Common myeloid progenitor, CD34-positive (primary cell): ENCODE measurements around the gene GRIP1.

Experiments used
- CTCF ChIA-PET: fragments of 350-600 bp; sonication (Branson Sonifier 250); formaldehyde crosslinking; loops from one replicate; lab custom pipeline; 2021; ENCODE audit warnings: antibody characterized with exemption; lab: Charles Lee
- POLR2A ChIA-PET: fragments of 350-600 bp; sonication (Branson Sonifier 250); formaldehyde crosslinking; loops from one replicate; lab custom pipeline; 2021; ENCODE audit warnings: antibody characterized with exemption; lab: Charles Lee
- DNase-seq, 3 donors: peaks; one replicate each; pipeline versions ENCODE4 v3.0.0 to v3.0.0-alpha.2; 2013
- H3K27ac ChIP-seq, 2 experiments: 1 replicate in 1 of 2; 2 replicates in 1 of 2; pipeline ENCODE4 v1.7.0; 2013; ENCODE audit warnings: inconsistent platforms in 2 of 2, low read length in 2 of 2, mild to moderate bottlenecking in 2 of 2, low read depth in 1 of 2, moderate library complexity in 1 of 2; ENCODE audit not compliant: severe bottlenecking in 2 of 2, insufficient read depth in 1 of 2, poor library complexity in 1 of 2
- H3K27me3 ChIP-seq, 5 experiments: replicated peaks in 2 of 5; 1 replicate in 3 of 5; 2 replicates in 2 of 5; pipeline versions ENCODE4 v1.6.1 to v1.7.0; 2013; ENCODE audit warnings: low read length in 4 of 5, mild to moderate bottlenecking in 2 of 5, moderate library complexity in 2 of 5, inconsistent platforms in 1 of 5; ENCODE audit not compliant: insufficient read depth in 5 of 5, control insufficient read depth in 4 of 5
- H3K36me3 ChIP-seq, 4 experiments: 1 replicate in 2 of 4; 2 replicates in 2 of 4; pipeline versions ENCODE4 v1.6.1 to v1.7.0; 2013; ENCODE audit warnings: low read length in 3 of 4, control low read depth in 1 of 4, mild to moderate bottlenecking in 1 of 4; ENCODE audit not compliant: control insufficient read depth in 4 of 4, insufficient read depth in 4 of 4
- H3K4me1 ChIP-seq, 4 experiments: 1 replicate in 3 of 4; 2 replicates in 1 of 4; pipeline versions ENCODE4 v1.6.1 to v1.7.1; 2013; ENCODE audit warnings: low read length in 3 of 4, mild to moderate bottlenecking in 3 of 4, control low read depth in 1 of 4, inconsistent platforms in 1 of 4, moderate library complexity in 1 of 4; ENCODE audit not compliant: control insufficient read depth in 4 of 4, insufficient read depth in 4 of 4; ENCODE audit errors: control extremely low read depth in 1 of 4
- H3K4me3 ChIP-seq, 7 experiments: 1 replicate in 4 of 7; 2 replicates in 3 of 7; pipeline versions ENCODE4 v1.5.1 to v1.7.0; 2013; ENCODE audit warnings: mild to moderate bottlenecking in 7 of 7, low read length in 6 of 7, moderate library complexity in 6 of 7, inconsistent platforms in 2 of 7, low read depth in 2 of 7, control low read depth in 1 of 7; ENCODE audit not compliant: insufficient read depth in 4 of 7, control insufficient read depth in 1 of 7; ENCODE audit errors: extremely low read depth in 1 of 7
- H3K9me3 ChIP-seq, 5 experiments: 1 replicate in 4 of 5; 2 replicates in 1 of 5; pipeline versions ENCODE4 v1.6.1 to v1.7.1; 2013; ENCODE audit warnings: low read length in 4 of 5, mild to moderate bottlenecking in 2 of 5, inconsistent platforms in 1 of 5, low read depth in 1 of 5, moderate library complexity in 1 of 5; ENCODE audit not compliant: control insufficient read depth in 4 of 5, insufficient read depth in 2 of 5; ENCODE audit errors: control extremely low read depth in 1 of 5
- WGBS: methylation state at CpG from one replicate; pipeline ENCODE4 v1.1.5; 2013; ENCODE audit not compliant: insufficient coverage; 5-methylcytosine and 5-hydroxymethylcytosine counted together

Gene GRIP1

DNA sequence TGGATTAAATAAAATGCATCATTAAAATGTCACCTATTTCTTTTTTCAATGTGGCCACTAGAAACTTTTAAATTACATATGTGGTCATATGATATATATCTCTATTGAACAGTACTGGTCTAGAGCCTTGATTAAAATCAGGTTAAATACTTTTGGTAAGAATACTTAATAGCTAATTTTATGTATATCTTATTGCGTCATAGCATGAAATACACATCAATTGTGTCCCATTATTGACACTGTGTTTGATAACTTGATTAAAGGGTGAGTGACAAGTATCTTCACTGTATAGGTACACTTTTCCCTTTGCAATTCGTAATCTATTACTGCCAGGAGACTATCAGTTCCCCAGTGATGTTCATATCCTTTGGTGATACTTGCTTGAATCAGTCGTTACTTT lies 381.0 kb downstream of the GRIP1 start:
- no peaks in the 10 kb centered on the region for H3K9me3 ChIP-seq
- no peak overlapping the region for H3K4me3 ChIP-seq
- H3K4me1 ChIP-seq = peaks cover 0 to 5% (median 2%) of the 10 kb centered on the region in 4 experiments
- H3K27ac ChIP-seq = no peak overlapping the region
- ChIA-PET POLR2A (no interaction called here), CTCF (no interaction called here)
- no CpG with 5 or more reads among the region's 3 CpGs for WGBS
- no peaks in the 10 kb centered on the region for H3K36me3 ChIP-seq
- no peaks in the 10 kb centered on the region for H3K27me3 ChIP-seq
- DNase-seq = no peak
